T-cell (primary cell): ENCODE measurements around the gene QRFP. TPM values are rescaled to one million over a fixed set of nuclear protein-coding genes. Genes with fewer than 3 reads are reported as not detected.

Source experiments
- ATAC-seq, 4 experiments: fragments of 200-7000 bp in 3 of 4; fragments of 150-1000 bp in 1 of 4; cut with Tn5 transposase; replicated peaks in 1 of 4; 1 replicate in 3 of 4; 2 replicates in 1 of 4; pipeline ENCODE4 v1.10.0; 2021; ENCODE audit warnings: moderate library complexity in 3 of 4, mild to moderate bottlenecking in 2 of 4, moderate number of reproducible peaks in 1 of 4
- CTCF ChIA-PET, 2 donors: fragments of 300-600 bp; sonication (Branson Sonifier 250); formaldehyde crosslinking; loops; one replicate each; lab custom pipeline; 2022; ENCODE audit warnings: antibody characterized with exemption in 2 of 2; lab: Charles Lee
- POLR2A ChIA-PET, 2 donors: fragments of 300-600 bp; sonication (Branson Sonifier 250); formaldehyde crosslinking; loops; one replicate each; lab custom pipeline; 2022; ENCODE audit warnings: antibody characterized with exemption in 2 of 2; lab: Charles Lee
- DNase-seq, 35 experiments: peaks; one replicate each; pipeline versions ENCODE4 v3.0.0 to v3.0.0-alpha.2; 2013 to 2023
- H3K27ac ChIP-seq: one replicate; pipeline ENCODE4 v1.5.1; 2013; ENCODE audit warnings: low read length
- H3K27me3 ChIP-seq, 2 experiments: replicated peaks in 1 of 2; 1 replicate in 1 of 2; 2 replicates in 1 of 2; pipeline versions ENCODE4 v1.6.1 to v1.7.0; 2013; ENCODE audit warnings: low read length in 1 of 2, mixed read lengths in 1 of 2; ENCODE audit not compliant: control insufficient read depth in 2 of 2, insufficient read depth in 2 of 2; ENCODE audit errors: extremely low read depth in 1 of 2
- H3K36me3 ChIP-seq, 2 donors: 1 replicate in 1 of 2; 2 replicates in 1 of 2; pipeline versions ENCODE4 v1.6.1 to v1.7.0; 2013; ENCODE audit warnings: low read length in 1 of 2; ENCODE audit not compliant: control insufficient read depth in 2 of 2, insufficient read depth in 1 of 2; ENCODE audit errors: extremely low read depth in 1 of 2
- H3K4me1 ChIP-seq, 2 experiments: 1 replicate in 1 of 2; 2 replicates in 1 of 2; pipeline versions ENCODE4 v1.6.1 to v1.7.0; 2013; ENCODE audit warnings: low read length in 2 of 2, mixed read lengths in 1 of 2; ENCODE audit not compliant: insufficient read depth in 2 of 2, control insufficient read depth in 1 of 2; ENCODE audit errors: extremely low read depth in 1 of 2
- H3K4me3 ChIP-seq, 2 donors: 1 replicate in 1 of 2; 2 replicates in 1 of 2; pipeline versions ENCODE4 v1.5.1 to v1.7.0; 2013; ENCODE audit warnings: mild to moderate bottlenecking in 2 of 2, low read length in 1 of 2, moderate library complexity in 1 of 2; ENCODE audit not compliant: control insufficient read depth in 1 of 2; ENCODE audit errors: extremely low read depth in 1 of 2
- H3K9me3 ChIP-seq: 2 replicates; pipeline ENCODE4 v1.7.0; 2013
- H3K27ac Mint-ChIP-seq, 2 donors: one replicate each; pipeline ENCODE4 v1.8.0; 2020 to 2021; ENCODE audit warnings: mild to moderate bottlenecking in 2 of 2, mixed read lengths in 2 of 2
- H3K27me3 Mint-ChIP-seq, 2 donors: one replicate each; pipeline ENCODE4 v1.8.0; 2021 to 2022; ENCODE audit warnings: mixed read lengths in 2 of 2
- H3K36me3 Mint-ChIP-seq: one replicate; pipeline ENCODE4 v1.8.0; 2021; ENCODE audit warnings: mixed read lengths
- H3K4me1 Mint-ChIP-seq, 3 donors: one replicate each; pipeline ENCODE4 v1.8.0; 2020 to 2022; ENCODE audit warnings: mixed read lengths in 3 of 3, mild to moderate bottlenecking in 1 of 3
- H3K4me3 Mint-ChIP-seq, 3 donors: one replicate each; pipeline ENCODE4 v1.8.0; 2020 to 2022; ENCODE audit warnings: mild to moderate bottlenecking in 3 of 3, mixed read lengths in 3 of 3, moderate library complexity in 3 of 3
- H3K9me3 Mint-ChIP-seq, 3 donors: one replicate each; pipeline ENCODE4 v1.8.0; 2020 to 2022; ENCODE audit warnings: mixed read lengths in 3 of 3
- WGBS: methylation state at CpG from one replicate; pipeline ENCODE4 v1.1.5; 2013; ENCODE audit warnings: missing lambda C conversion rate; ENCODE audit not compliant: insufficient coverage; 5-methylcytosine and 5-hydroxymethylcytosine counted together
- total RNA-seq, 35 experiments: library from RNA in 6 of 35; stranded (reverse) in 6 of 35; fragments of 120-200 nt in 1 of 35; gene quantifications; one replicate each; pipeline versions ENCODE4 v1.2.1 to v1.2.4 and lab custom pipeline; 2013 to 2026

The QRFP gene, protein sequence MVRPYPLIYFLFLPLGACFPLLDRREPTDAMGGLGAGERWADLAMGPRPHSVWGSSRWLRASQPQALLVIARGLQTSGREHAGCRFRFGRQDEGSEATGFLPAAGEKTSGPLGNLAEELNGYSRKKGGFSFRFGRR
- not detected for total RNA-seq
- total RNA-seq (2013), result not detected
- total RNA-seq (lab: John Stamatoyannopoulos, UW), result 0 to 0.09 (median 0) reads per million in 29 experiments

DNA sequence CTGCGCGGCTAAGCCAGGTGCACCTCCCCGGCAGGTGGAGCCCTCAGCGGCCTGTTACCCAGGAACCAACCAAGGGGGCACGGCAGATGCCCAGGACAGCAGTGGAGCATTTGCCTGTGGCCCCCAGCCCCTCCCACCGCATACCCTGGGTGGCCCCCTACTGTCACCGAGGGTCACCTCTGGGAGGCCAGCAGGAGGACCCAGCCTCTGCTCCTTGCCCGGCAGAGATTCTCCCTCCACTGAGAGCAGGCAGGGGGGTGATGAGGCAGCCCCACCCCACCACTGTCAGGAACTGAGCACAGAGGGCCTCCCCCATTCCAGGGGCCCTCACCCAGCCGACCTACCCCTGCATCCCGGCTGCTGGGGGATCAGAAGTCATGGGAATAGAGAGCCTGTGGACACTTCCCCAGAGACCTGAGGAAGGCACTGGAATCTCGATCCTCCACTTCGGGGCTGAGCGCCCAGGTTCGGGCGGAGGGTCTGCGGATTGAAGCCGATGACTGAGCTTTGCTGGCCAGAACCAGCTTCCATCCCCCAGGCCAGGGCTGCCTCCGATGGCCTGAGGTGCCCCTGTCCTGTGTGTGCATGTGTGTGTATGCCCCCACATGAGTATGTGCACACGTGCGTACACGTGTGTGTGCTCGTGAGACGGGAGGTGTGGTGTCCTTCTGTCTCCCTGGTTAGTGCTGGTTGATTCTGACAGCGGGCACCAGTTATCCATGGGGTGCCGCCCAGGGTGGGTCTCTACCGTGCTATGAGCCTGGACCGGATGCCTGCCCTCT lies at the start of gene QRFP:
QRFP (minus strand) TSS at position 580 of the 782 bp plus-strand sequence. CDS start 2,974 bp downstream, outside the sequence.
- no peak within 1 kb of the TSS for H3K27ac Mint-ChIP-seq

GRCh38 chr9:130945173-130945572 lies 48.6 kb upstream of the QRFP start:
- peaks cover 10 to 11% (median 10%) of the 10 kb centered on the region in 3 donors for H3K4me1 Mint-ChIP-seq
- peaks cover 38 to 74% of the 10 kb centered on the region in 2 donors for H3K27me3 Mint-ChIP-seq

More for the DNA sequence above, at the start of gene QRFP:
- Histone ChIP-seq H3K27ac (no peak within 1 kb of the TSS), H3K27me3 (peaks cover 0 to 20% of the 10 kb centered on the region in 2 experiments), H3K4me3 (no peak within 1 kb of the TSS), H3K9me3 (no peaks in the 10 kb centered on the region), H3K4me1 (no peaks in the 10 kb centered on the region), H3K36me3 (peaks cover 0 to 2% of the 10 kb centered on the region in 2 donors)
- no peaks in the 10 kb centered on the region for H3K4me1 Mint-ChIP-seq
- H3K27me3 Mint-ChIP-seq, result peaks cover 0 to 3% of the 10 kb centered on the region in 2 donors
- WGBS, result 90% methylated on average over 24 of the region's 27 CpGs
- no peaks in the 10 kb centered on the region for H3K9me3 Mint-ChIP-seq
- H3K36me3 Mint-ChIP-seq, result peaks cover 3% of the 10 kb centered on the region
- no peak within 1 kb of the TSS for H3K4me3 Mint-ChIP-seq
- no peak for ATAC-seq
- DNase-seq, result no peak
- CTCF ChIA-PET, result no interaction called here
- POLR2A ChIA-PET, result no interaction called here

GRCh38 chr9:130944510-130945058 lies 48.0 kb upstream of the QRFP start:
- WGBS, result 56% methylated on average over 2 of the region's 3 CpGs
- Histone ChIP-seq H3K4me1 (peaks cover 0 to 11% of the 10 kb centered on the region in 2 experiments), H3K27me3 (peaks cover 0 to 64% of the 10 kb centered on the region in 2 experiments), H3K36me3 (no peaks in the 10 kb centered on the region), H3K27ac (no peak overlapping the region), H3K4me3 (no peak overlapping the region), H3K9me3 (no peaks in the 10 kb centered on the region)
- no peak for DNase-seq
- Mint-ChIP-seq H3K27me3 (peaks cover 34 to 70% of the 10 kb centered on the region in 2 donors), H3K27ac (no peak overlapping the region), H3K9me3 (peaks cover 0 to 1% (median 0%) of the 10 kb centered on the region in 3 donors), H3K36me3 (no peaks in the 10 kb centered on the region), H3K4me1 (peaks cover 10 to 11% (median 10%) of the 10 kb centered on the region in 3 donors), H3K4me3 (no peak overlapping the region)
- no peak for ATAC-seq
- POLR2A ChIA-PET, result no interaction called here
- CTCF ChIA-PET, result interaction anchor here in 1 of 2 donors (0.6 to 0.7 kb wide), 2 partner anchors 102 to 190 kb away, joined by 4 to 5 read pairs; no protein-coding TSS in a partner anchor

More at GRCh38 chr9:130945173-130945572, 48.6 kb upstream of the QRFP start:
- no peak for ATAC-seq
- H3K27ac ChIP-seq, result no peak overlapping the region
- ChIA-PET CTCF (interaction anchor here in 1 of 2 donors (0.6 kb wide), 1 partner anchor 191 kb away, joined by 4 read pairs; no protein-coding TSS in a partner anchor), POLR2A (no interaction called here)
- H3K27me3 ChIP-seq, result peaks cover 0 to 60% of the 10 kb centered on the region in 2 experiments
- WGBS, result 90% methylated on average over 7 of the region's 9 CpGs
- Mint-ChIP-seq H3K36me3 (no peaks in the 10 kb centered on the region), H3K27ac (no peak overlapping the region), H3K4me3 (no peak overlapping the region), H3K9me3 (peaks cover 0 to 4% (median 0%) of the 10 kb centered on the region in 3 donors)
- H3K4me1 ChIP-seq, result peaks cover 0 to 11% of the 10 kb centered on the region in 2 experiments
- no peak for DNase-seq
- H3K4me3 ChIP-seq, result no peak overlapping the region
- no peaks in the 10 kb centered on the region for H3K9me3 ChIP-seq
- H3K36me3 ChIP-seq, result no peaks in the 10 kb centered on the region

DNA sequence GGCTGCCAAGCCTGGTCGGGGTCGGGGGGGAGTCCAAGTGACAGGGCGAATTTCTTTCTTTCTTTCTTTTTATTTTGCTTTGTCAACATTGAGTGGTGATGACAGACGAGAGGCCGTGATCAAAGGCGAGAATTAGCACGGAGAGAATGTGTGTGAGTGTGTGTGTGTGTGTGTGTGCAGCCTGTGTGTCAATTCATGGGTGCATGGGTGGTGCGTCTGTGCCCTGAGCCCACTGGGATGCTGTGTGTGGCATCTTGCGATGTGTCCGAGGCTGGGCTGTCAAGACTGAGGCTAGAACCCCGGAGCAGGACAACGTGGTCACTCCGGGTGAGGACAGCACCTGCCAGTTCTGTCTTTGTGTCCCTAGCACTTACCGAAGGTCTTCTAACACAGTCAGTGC lies 47.2 kb upstream of the QRFP start:
- Histone ChIP-seq H3K27ac (no peak overlapping the region), H3K36me3 (no peaks in the 10 kb centered on the region), H3K9me3 (no peaks in the 10 kb centered on the region), H3K4me3 (no peak overlapping the region), H3K27me3 (peaks cover 0 to 60% of the 10 kb centered on the region in 2 experiments), H3K4me1 (peaks cover 0 to 13% of the 10 kb centered on the region in 2 experiments)
- CTCF ChIA-PET, result interaction anchor here in 1 of 2 donors (0.7 kb wide), 1 partner anchor 103 kb away, joined by 5 read pairs; no protein-coding TSS in a partner anchor
- H3K36me3 Mint-ChIP-seq, result no peaks in the 10 kb centered on the region
- DNase-seq, result no peak
- no peak for ATAC-seq
- H3K4me1 Mint-ChIP-seq, result peaks cover 10 to 12% (median 10%) of the 10 kb centered on the region in 3 donors
- H3K27ac Mint-ChIP-seq, result no peak overlapping the region
- peaks cover 29 to 64% of the 10 kb centered on the region in 2 donors for H3K27me3 Mint-ChIP-seq
- H3K9me3 Mint-ChIP-seq, result no peaks in the 10 kb centered on the region
- POLR2A ChIA-PET, result no interaction called here
- no peak overlapping the region for H3K4me3 Mint-ChIP-seq
- 65% methylated on average over 10 of the region's 14 CpGs for WGBS

- Mint-ChIP-seq H3K27ac (no peak overlapping the region), H3K4me3 (no peak overlapping the region), H3K27me3 (peaks cover 27 to 63% of the 10 kb centered on the region in 2 donors), H3K4me1 (peaks cover 10 to 13% (median 10%) of the 10 kb centered on the region in 3 donors), H3K9me3 (no peaks in the 10 kb centered on the region), H3K36me3 (no peaks in the 10 kb centered on the region)
- Histone ChIP-seq H3K4me3 (no peak overlapping the region), H3K36me3 (no peaks in the 10 kb centered on the region), H3K27ac (no peak overlapping the region), H3K9me3 (no peaks in the 10 kb centered on the region), H3K27me3 (peaks cover 0 to 56% of the 10 kb centered on the region in 2 experiments), H3K4me1 (peaks cover 0 to 13% of the 10 kb centered on the region in 2 experiments)
- 81% methylated on average over 10 of the region's 13 CpGs for WGBS
- ChIA-PET CTCF (interaction anchor here in 1 of 2 donors (0.6 kb wide), 1 partner anchor 104 kb away, joined by 3 read pairs; no protein-coding TSS in a partner anchor), POLR2A (no interaction called here)
- ATAC-seq (no peak), DNase-seq (no peak)
Measured at GRCh38 chr9:130943221-130943620, 46.6 kb upstream of the QRFP start.

GRCh38 chr9:130942679-130943078 lies 46.1 kb upstream of the QRFP start:
- DNase-seq (no peak), ATAC-seq (no peak)
- H3K27me3 Mint-ChIP-seq, result peaks cover 24 to 61% of the 10 kb centered on the region in 2 donors
- H3K4me1 Mint-ChIP-seq, result peaks cover 10 to 16% (median 12%) of the 10 kb centered on the region in 3 donors
- 88% methylated on average over 8 of the region's 10 CpGs for WGBS
- no peaks in the 10 kb centered on the region for H3K36me3 ChIP-seq
- ChIA-PET CTCF (interaction anchor here in 1 of 2 donors (0.6 to 0.8 kb wide), 2 partner anchors 104 to 241 kb away, joined by 3 read pairs; no protein-coding TSS in a partner anchor), POLR2A (no interaction called here)
- no peaks in the 10 kb centered on the region for H3K9me3 ChIP-seq
- no peaks in the 10 kb centered on the region for H3K9me3 Mint-ChIP-seq
- no peak overlapping the region for H3K4me3 ChIP-seq
- no peak overlapping the region for H3K27ac Mint-ChIP-seq
- no peaks in the 10 kb centered on the region for H3K36me3 Mint-ChIP-seq
- H3K4me3 Mint-ChIP-seq, result no peak overlapping the region
- no peak overlapping the region for H3K27ac ChIP-seq
- H3K4me1 ChIP-seq, result peaks cover 0 to 13% of the 10 kb centered on the region in 2 experiments
- peaks cover 2 to 54% of the 10 kb centered on the region in 2 experiments for H3K27me3 ChIP-seq
